ENCODE results near the gene ETS1.

DNA sequence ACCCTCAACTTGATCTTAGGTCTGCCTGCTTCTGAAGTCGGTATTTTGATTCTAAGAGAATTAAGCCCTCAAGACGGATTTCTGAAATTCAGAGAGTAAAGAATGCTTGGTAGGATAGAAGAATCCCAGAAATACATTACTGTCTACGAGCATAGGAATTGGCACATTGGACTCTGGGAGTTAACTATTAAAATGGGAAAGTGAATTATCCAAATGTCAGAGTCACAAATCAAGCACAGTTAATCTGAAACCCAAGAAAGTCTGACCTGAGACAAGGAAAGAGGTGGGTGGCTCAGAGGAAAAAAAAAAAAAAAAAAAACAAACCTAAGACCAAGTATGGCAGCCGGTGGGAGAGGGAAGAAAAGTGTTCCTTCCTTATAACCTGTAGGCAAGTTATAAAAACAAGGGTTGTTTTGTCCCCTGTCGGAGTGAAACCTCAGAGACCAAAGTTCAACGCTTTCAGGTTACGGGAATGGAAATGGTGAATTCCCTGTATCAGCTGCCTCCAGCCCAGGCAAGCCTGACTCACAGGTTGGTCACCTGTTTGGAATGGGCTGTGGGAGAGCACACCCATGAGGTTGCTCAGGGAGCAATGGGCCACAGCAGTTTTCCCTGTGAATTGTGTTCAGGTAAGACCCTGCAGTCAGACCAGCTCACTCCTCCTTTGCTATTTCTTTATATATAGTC, 139.0 kb downstream of the ETS1 start:
- TF ChIP-seq, protein P1, sequence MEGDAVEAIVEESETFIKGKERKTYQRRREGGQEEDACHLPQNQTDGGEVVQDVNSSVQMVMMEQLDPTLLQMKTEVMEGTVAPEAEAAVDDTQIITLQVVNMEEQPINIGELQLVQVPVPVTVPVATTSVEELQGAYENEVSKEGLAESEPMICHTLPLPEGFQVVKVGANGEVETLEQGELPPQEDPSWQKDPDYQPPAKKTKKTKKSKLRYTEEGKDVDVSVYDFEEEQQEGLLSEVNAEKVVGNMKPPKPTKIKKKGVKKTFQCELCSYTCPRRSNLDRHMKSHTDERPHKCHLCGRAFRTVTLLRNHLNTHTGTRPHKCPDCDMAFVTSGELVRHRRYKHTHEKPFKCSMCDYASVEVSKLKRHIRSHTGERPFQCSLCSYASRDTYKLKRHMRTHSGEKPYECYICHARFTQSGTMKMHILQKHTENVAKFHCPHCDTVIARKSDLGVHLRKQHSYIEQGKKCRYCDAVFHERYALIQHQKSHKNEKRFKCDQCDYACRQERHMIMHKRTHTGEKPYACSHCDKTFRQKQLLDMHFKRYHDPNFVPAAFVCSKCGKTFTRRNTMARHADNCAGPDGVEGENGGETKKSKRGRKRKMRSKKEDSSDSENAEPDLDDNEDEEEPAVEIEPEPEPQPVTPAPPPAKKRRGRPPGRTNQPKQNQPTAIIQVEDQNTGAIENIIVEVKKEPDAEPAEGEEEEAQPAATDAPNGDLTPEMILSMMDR (IDR thresholded peaks at IDR 0.05): no peak
- TF ChIP-seq POLR2A (IDR thresholded peaks at IDR 0.05): no peak

Data from heart left ventricle (tissue), 13 donors.